Sciatic nerve (tissue), 2 donors: ENCODE results near the gene KRTAP20-3. TPM values are rescaled to one million over a fixed set of nuclear protein-coding genes. Genes with fewer than 3 reads are reported as not detected.

Experiments
- ATAC-seq: fragments of 200-7000 bp; cut with Tn5 transposase; one replicate; pipeline ENCODE4 v1.9.1; 2020; ENCODE audit warnings: mild to moderate bottlenecking, moderate library complexity
- DNase-seq: peaks from one replicate; pipeline ENCODE4 v3.0.0-alpha.2; 2020; ENCODE audit warnings: low spot score
- intact Hi-C: fragments of 100-400 bp; cut with DNase I; formaldehyde crosslinking; loops from one replicate; pipeline ENCODE4 v1.14.2; 2022
- total RNA-seq: library from RNA; stranded (reverse); fragmentation: NEBNext Ultra II Directional; extraction: Animal tissue kit (Norgen Biotek cat#: 25700); gene quantifications from one replicate; pipeline ENCODE4 v1.2.1, GENCODE V29; 2021
- donor health status: DM: no; HTN: no; CAD: no.
- donor health status: DM: no; HTN: no; CAD: no.

KRTAP20-3 gene
- total RNA-seq, 1 donor from 2014 or later = not detected

- DNase-seq = no peak
- intact Hi-C loops = no loop called here
- no peak for ATAC-seq
These were observed 31.6 kb downstream of the KRTAP20-3 start for GRCh38 chr21:30674312-30674711.

- DNase-seq (no peak), ATAC-seq (no peak)
- intact Hi-C loops = no loop called here
These were observed 34.1 kb downstream of the KRTAP20-3 start for GRCh38 chr21:30676737-30677136.

GRCh38 chr21:30680586-30680985, 37.9 kb downstream of the KRTAP20-3 start:
- no peak for DNase-seq
- intact Hi-C loops = no loop called here
- no peak for ATAC-seq

- DNase-seq (no peak), ATAC-seq (no peak)
- intact Hi-C loops = no loop called here
These were observed 41.8 kb downstream of the KRTAP20-3 start for GRCh38 chr21:30684506-30684905.

- intact Hi-C loops = no loop called here
- ATAC-seq (no peak), DNase-seq (no peak)
These were observed 47.2 kb downstream of the KRTAP20-3 start for GRCh38 chr21:30689822-30690221.

Other genes with a start within 250 kb of the KRTAP20-3 start
- not detected for gene KRTAP13-1, start 246.8 kb upstream of the KRTAP20-3 start, total RNA-seq
- not detected for gene KRTAP13-3, start 216.9 kb upstream of the KRTAP20-3 start, total RNA-seq
- gene KRTAP13-4, start 212.6 kb upstream of the KRTAP20-3 start, total RNA-seq = not detected
- not detected for gene KRTAP15-1, start 202.6 kb upstream of the KRTAP20-3 start, total RNA-seq
- not detected for gene KRTAP19-1, start 162.5 kb upstream of the KRTAP20-3 start, total RNA-seq
- not detected for gene KRTAP19-2, start 155.4 kb upstream of the KRTAP20-3 start, total RNA-seq
- not detected for gene KRTAP19-3, start 150.9 kb upstream of the KRTAP20-3 start, total RNA-seq
- gene KRTAP19-4, start 145.7 kb upstream of the KRTAP20-3 start, total RNA-seq = not detected
- not detected for gene KRTAP19-5, start 140.7 kb upstream of the KRTAP20-3 start, total RNA-seq
- not detected for gene KRTAP19-6, start 101.0 kb upstream of the KRTAP20-3 start, total RNA-seq
- not detected for gene KRTAP19-7, start 81.5 kb upstream of the KRTAP20-3 start, total RNA-seq
- not detected for gene KRTAP22-2, start 52.5 kb upstream of the KRTAP20-3 start, total RNA-seq
- gene KRTAP6-3, start 50.4 kb upstream of the KRTAP20-3 start, total RNA-seq = not detected
- not detected for gene KRTAP6-2, start 44.0 kb upstream of the KRTAP20-3 start, total RNA-seq
- not detected for gene KRTAP22-1, start 41.8 kb upstream of the KRTAP20-3 start, total RNA-seq
- not detected for gene KRTAP6-1, start 28.9 kb upstream of the KRTAP20-3 start, total RNA-seq
- gene KRTAP20-1, start 26.4 kb upstream of the KRTAP20-3 start, total RNA-seq = not detected
- gene KRTAP20-4, start 22.2 kb upstream of the KRTAP20-3 start, total RNA-seq = not detected
- not detected for gene KRTAP20-2, start 7.7 kb upstream of the KRTAP20-3 start, total RNA-seq
- gene KRTAP21-3, start 75.9 kb downstream of the KRTAP20-3 start, total RNA-seq = not detected
- gene KRTAP21-2, start 104.4 kb downstream of the KRTAP20-3 start, total RNA-seq = not detected
- not detected for gene KRTAP21-1, start 112.6 kb downstream of the KRTAP20-3 start, total RNA-seq
- not detected for gene KRTAP8-1, start 170.4 kb downstream of the KRTAP20-3 start, total RNA-seq
- gene KRTAP7-1, start 186.9 kb downstream of the KRTAP20-3 start, total RNA-seq = not detected
- gene KRTAP11-1, start 238.7 kb downstream of the KRTAP20-3 start, total RNA-seq = not detected